NK-92 (cell line): ENCODE measurements around the gene RPGRIP1.
"Not testable (repeated sequence)": the region's sequence is repeated elsewhere in the genome, so short reads cannot be mapped to it uniquely, and the experiment has no call there.

ENCODE experiments used
- DNase-seq: peaks from one replicate; lab custom pipeline; 2025; ENCODE audit not compliant: unreplicated experiment; lab: John Stamatoyannopoulos, UW

Gene RPGRIP1

DNA sequence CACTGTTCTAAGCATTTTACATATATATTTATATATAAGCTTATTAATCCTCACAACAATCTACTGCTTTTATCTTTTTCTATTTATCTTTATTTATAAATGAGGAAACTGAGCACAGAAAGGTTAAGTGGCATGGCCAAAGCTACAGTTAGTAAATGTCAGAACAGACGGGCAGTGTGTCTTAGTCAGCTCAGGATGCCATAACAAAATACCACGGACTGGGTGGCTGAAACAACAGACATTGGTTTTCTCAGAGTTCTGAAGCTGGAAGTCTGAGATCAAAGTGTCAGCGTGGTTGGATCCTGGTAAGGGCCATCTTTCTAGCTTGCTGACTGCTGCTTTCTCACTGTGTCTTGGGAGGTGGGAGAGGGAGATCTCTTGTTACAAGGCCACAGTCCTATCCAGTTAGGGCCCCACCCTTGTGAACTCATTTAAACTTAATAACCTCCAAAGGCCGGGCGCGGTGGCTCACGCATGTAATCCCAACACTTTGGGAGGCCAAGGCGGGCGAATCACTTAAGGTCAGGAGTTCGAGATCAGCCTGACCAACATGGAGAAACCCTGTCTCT is 19.8 kb downstream of the RPGRIP1 start:
- DNase-seq: no peak

DNA sequence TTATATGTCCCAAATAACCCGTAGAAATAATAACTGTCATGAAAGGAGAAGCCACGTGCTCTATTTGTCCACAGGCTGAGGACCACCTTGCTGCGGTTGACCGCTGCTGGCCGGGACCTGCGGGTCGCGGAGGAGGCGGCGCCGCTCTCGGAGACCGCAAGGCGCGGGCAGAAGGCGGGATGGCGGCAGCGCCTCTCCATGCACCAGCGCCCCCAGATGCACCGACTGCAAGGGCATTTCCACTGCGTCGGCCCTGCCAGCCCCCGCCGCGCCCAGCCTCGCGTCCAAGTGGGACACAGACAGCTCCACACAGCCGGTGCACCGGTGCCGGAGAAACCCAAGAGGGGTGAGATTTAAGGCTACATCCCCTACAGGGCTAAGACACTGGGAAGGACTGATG is 21.0 kb downstream of the RPGRIP1 start:
- DNase-seq: no peak

GRCh38 chr14:21302013-21302835 is 22.3 kb downstream of the RPGRIP1 start:
- DNase-seq: no peak

- not testable (repeated sequence) for DNase-seq
Measured at GRCh38 chr14:21302836-21303140, 22.9 kb downstream of the RPGRIP1 start.

DNA sequence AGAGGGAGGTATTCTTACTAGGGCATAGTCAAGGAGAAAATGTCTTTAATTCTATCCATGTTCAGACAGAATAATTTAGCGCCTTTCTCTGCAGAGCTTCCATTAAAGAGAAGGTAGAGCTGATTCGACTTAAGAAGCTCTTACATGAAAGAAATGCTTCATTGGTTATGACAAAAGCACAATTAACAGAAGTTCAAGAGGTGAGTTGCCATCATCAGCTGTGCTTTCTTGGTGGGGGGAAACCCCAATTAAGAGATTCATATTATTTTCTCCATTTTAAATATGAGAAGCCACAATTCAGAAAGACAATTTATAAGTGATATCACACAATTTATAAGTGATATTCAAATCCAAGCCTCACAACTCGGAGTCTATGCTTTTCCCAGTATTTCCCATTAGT is 27.8 kb downstream of the RPGRIP1 start:
- no peak for DNase-seq

GRCh38 chr14:21308132-21308478 is 28.2 kb downstream of the RPGRIP1 start:
- no peak for DNase-seq

DNA sequence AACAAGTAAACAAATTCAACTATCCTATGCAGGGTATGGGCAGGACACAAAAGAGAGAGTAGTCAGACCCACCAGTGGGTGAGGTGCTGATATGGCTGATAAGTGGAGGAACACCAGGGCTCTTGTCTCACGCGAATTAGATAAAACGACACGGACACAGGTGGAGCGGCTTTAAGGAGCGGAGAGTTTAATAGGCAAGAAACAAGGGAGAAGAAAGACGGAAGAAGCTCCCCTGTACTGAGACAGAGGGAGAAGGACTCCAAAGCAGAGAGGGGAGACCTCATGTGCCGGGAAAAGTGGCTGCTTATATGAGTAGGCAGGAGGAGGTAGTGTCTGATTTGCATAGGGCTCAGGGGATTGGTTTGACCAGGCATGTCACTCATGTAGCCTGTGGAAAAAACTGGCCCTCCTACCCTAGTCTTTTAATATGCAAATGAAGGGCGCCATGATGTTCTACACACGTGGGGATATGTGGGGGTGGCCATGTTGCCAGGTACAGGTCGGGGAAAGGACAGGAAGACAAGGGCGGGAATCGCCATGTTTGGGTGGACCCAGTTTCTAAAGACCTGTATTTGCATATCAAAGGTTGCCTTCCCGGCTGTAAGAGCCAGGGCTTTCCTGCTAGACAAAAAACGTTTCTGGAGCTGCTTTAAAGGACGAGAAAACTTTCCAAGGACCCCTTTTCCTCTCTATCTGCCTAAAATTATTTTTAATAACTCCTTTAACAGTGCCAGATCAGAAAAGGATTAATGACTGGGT is 28.8 kb downstream of the RPGRIP1 start:
- no peak for DNase-seq

DNA sequence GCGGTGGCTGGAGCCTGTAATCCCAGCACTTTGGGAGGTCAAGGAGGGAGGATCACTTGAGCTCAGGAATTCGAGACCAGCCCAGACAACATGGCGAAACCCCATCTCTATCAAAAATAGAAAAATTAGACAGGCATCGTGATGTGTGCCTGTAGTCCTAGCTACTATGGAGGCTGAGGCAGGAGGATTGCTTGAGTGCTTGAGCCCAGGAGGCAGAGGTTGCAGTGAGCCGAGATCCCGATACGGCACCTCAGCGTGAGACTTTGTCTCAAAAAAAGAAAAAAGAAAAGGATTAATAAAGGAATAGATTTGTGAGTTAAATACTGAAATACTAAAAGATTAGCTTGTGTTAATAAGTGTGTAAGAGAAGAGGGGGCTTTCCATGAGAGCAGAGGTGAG is 29.4 kb downstream of the RPGRIP1 start:
- no peak for DNase-seq

- no peak for DNase-seq
Measured at GRCh38 chr14:21309956-21310355, 30.1 kb downstream of the RPGRIP1 start.

GRCh38 chr14:21311614-21312013 is 31.7 kb downstream of the RPGRIP1 start:
- no peak for DNase-seq

DNA sequence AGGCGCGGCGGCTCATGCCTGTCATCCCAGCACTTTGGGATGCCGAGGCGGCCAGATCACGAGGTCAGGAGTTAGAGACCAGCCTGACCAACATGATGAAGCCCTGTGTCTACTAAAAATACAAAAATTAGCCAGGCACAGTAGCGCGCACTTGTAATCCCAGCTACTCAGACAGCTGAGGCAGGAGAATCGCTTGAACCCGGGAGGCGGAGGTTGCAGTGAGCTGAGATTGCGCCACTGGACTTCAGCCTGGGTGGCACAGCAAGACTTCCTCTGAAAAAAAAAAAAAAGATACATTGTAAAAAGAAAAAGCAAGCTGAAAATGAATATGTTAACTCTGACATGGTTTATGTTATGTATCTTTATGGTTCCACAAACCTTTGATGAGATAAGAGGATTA is 33.6 kb downstream of the RPGRIP1 start:
- DNase-seq: no peak

- DNase-seq: no peak
Measured at GRCh38 chr14:21317398-21317797, 37.5 kb downstream of the RPGRIP1 start.

- DNase-seq: no peak
Measured at GRCh38 chr14:21320913-21321312, 41.0 kb downstream of the RPGRIP1 start.

- no peak for DNase-seq
Measured at GRCh38 chr14:21322716-21323115, 42.8 kb downstream of the RPGRIP1 start.

DNA sequence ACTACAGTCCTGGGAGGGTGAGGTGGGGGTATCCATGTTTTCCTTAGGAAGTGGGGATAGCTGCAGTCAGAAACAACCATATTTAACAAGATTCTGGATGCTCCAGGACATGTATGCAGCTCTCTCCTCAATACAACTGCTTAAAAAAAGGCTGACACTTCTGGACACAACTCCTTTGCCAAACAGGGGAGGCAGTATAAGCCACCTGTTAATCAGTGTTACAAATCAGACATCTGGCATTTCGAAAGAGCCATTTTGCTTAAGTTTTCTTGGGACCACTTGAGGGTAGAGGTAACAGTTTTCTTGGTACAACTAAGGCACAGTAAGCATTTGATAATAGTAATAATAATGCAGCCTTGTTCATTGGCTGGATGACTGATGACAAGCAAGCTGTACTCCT is 47.1 kb downstream of the RPGRIP1 start:
- no peak for DNase-seq
